ENCODE results near the gene FIZ1. TPM values are rescaled to one million over a fixed set of nuclear protein-coding genes. Genes with fewer than 3 reads are reported as not detected.

Gene FIZ1
- total and polyA plus RNA-seq, 2 of the 4 experiments (the other 2 are of a cell fraction): 1.3 to 5.9 TPM

DNA sequence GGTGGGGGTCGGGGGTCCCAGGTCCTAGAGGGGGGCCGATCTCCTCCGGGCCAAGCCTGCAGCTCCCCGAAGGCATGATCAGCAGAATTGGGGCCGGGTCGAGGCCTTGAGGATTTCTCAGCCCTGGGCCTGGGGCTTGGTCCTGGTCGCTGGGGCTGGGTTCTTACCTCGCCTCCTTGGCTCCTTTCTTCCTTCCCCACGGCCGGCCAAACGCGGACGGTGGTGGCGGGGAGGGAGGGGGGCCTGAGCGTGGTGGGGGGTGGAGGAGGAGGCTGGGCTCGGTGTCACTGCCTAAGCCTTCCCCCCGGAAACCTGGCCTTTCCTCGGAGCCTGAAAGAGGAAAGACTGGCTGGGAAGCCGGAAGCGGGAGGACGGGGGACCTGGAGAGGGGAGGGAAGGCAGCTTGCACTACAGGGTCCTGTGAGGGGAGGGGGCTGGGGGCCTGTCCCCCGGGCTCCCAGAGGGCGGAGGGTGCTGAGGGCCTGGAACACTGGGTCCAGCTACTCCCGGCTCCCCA lies 18.6 kb downstream of the FIZ1 start, which contains the start of gene ZNF579:
Gene ZNF579, minus strand, starts transcription at position 221 of the 517 bp plus-strand sequence. CDS start 1,209 bp downstream, outside the sequence.
- H3K4me3 ChIP-seq (ENCODE audit: insufficient read depth, low read depth, low read length): peak within 1 kb of the TSS; percentile 87
- POLR2A ChIA-PET (ENCODE audit: unreplicated experiment): interaction anchor here (1.3 kb wide), 1 partner anchor 19 kb away, joined by 8 read pairs; the partner anchor contains the start of genes FIZ1 and ZNF524
- peak within 1 kb of the TSS; percentile 92 for H2AK5ac ChIP-seq (ENCODE audit: low read depth, low read length)
- 0 out of 2 replicates have a peak within 1 kb of the TSS, but pooled peaks have one; percentile 41 for H2BK120ac ChIP-seq (ENCODE audit: low read depth, low read length)
- BruUV-seq (replicated peaks): no TSS peak
- intact Hi-C loops (cut with micrococcal nuclease) (loop anchor here (2.0 kb wide), 2 partner anchors 28 to 64 kb away; no protein-coding TSS in a partner anchor), dilution Hi-C loops (cut with HindIII; ENCODE audit: low sequenced_read_pairs, unreplicated experiment) (no loop called here), in situ Hi-C loops (cut with MboI; ENCODE audit: low sequenced_read_pairs) (no loop called here)
- peak within 1 kb of the TSS; percentile 97 for H2AK9ac ChIP-seq (replicated peaks; ENCODE audit: low read depth, low read length, poor library complexity)
- peak within 1 kb of the TSS; percentile 86 for H3K23ac ChIP-seq (ENCODE audit: low read depth, low read length)
- peaks cover 7% of the 10 kb centered on the region for H3K9me1 ChIP-seq (ENCODE audit: insufficient read depth, low read length)
- H3K14ac ChIP-seq (replicated peaks; ENCODE audit: low read depth, low read length): peak within 1 kb of the TSS; percentile 94
- CTCF ChIA-PET: no interaction called here
- peaks cover 8 to 26% of the 10 kb centered on the region in 2 experiments for H3K79me1 ChIP-seq (ENCODE audit: low read depth in 1 of 2, low read length in 2 of 2)
- TF ChIP-seq RAD21 (IDR thresholded peaks at IDR 0.05; ENCODE audit: low read length) (peak; percentile 25; the same call in 1 of the 2 replicates), MAZ (IDR thresholded peaks at IDR 0.05; ENCODE audit: borderline replicate concordance, low read depth, low read length) (peak; percentile 97), FOS (IDR thresholded peaks at IDR 0.05; ENCODE audit: low read depth, low read length) (no peak)
- TF ChIP-seq, protein P1, sequence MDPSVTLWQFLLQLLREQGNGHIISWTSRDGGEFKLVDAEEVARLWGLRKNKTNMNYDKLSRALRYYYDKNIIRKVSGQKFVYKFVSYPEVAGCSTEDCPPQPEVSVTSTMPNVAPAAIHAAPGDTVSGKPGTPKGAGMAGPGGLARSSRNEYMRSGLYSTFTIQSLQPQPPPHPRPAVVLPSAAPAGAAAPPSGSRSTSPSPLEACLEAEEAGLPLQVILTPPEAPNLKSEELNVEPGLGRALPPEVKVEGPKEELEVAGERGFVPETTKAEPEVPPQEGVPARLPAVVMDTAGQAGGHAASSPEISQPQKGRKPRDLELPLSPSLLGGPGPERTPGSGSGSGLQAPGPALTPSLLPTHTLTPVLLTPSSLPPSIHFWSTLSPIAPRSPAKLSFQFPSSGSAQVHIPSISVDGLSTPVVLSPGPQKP (IDR thresholded peaks at IDR 0.05; ENCODE audit: borderline replicate concordance, low read depth, low read length): no peak
- no peaks in the 10 kb centered on the region; the same call in 1 of the 2 replicates for H4K20me1 ChIP-seq (ENCODE audit: insufficient read depth, low read length)
- no CpG with 5 or more reads among the region's 24 CpGs for WGBS, 2 experiments (ENCODE audit: extremely low coverage in 2 of 2, insufficient read length in 1 of 2)
- peak within 1 kb of the TSS; percentile 99 for H3K27ac ChIP-seq (ENCODE audit: insufficient read depth, low read length)
- H4K5ac ChIP-seq (ENCODE audit: low read depth, low read length): peak within 1 kb of the TSS; percentile 95
- H4K8ac ChIP-seq (ENCODE audit: low read depth in 2 of 2, low read length in 2 of 2): peak within 1 kb of the TSS; percentile 97 to 100
- peak within 1 kb of the TSS; percentile 97 for H3K4ac ChIP-seq (ENCODE audit: low read depth, low read length)
- peak within 1 kb of the TSS; percentile 98 for H3K4me2 ChIP-seq (ENCODE audit: low read depth, low read length)
- peak within 1 kb of the TSS; percentile 96 for H2AFZ ChIP-seq (replicated peaks; ENCODE audit: low read length, poor library complexity)
- peaks cover 6% of the 10 kb centered on the region; the same call in 1 of the 2 replicates for H3K4me1 ChIP-seq (ENCODE audit: control insufficient read depth, insufficient read depth, low read length)
- no peaks in the 10 kb centered on the region for H3K9me3 ChIP-seq (ENCODE audit: control insufficient read depth, insufficient read depth, low read length)
- peak within 1 kb of the TSS; percentile 80 for H2BK5ac ChIP-seq (ENCODE audit: low read depth, low read length, poor library complexity, severe bottlenecking)
- H3K9ac ChIP-seq (ENCODE audit: low read depth, low read length): peak within 1 kb of the TSS; percentile 98
- H4K91ac ChIP-seq (ENCODE audit: insufficient read depth, low read depth, low read length): peak within 1 kb of the TSS; percentile 88
- H2BK20ac ChIP-seq (ENCODE audit: low read depth, low read length): no peak within 1 kb of the TSS
- H3K56ac ChIP-seq (ENCODE audit: extremely low read depth, insufficient read depth, low read length): peak within 1 kb of the TSS; percentile 96
- peaks cover 14% of the 10 kb centered on the region for H3K36me3 ChIP-seq (ENCODE audit: control insufficient read depth, insufficient read depth, low read length)
- H3K27me3 ChIP-seq (ENCODE audit: control insufficient read depth, insufficient read depth, low read length): no peaks in the 10 kb centered on the region
- DNase-seq: peak; percentile 91
- peak; percentile 86 for ATAC-seq (ENCODE audit: low read depth)
- H2BK15ac ChIP-seq (ENCODE audit: low read depth, low read length): no peak within 1 kb of the TSS; the same call in 2 of the 3 replicates
- peak within 1 kb of the TSS; percentile 80 for H3K18ac ChIP-seq (ENCODE audit: low read depth, low read length)
